Osteoblast (primary cell): ENCODE results near the gene C9orf152. TPM values are rescaled to one million over a fixed set of nuclear protein-coding genes. Genes with fewer than 3 reads are reported as not detected.
A peak's percentile ranks its signal among the peaks of the same experiment; 100 is the strongest.

ENCODE experiments used
- DNase-seq: peaks from one replicate; pipeline ENCODE4 v3.0.0; 2011; ENCODE audit warnings: low spot score, mixed read lengths; ENCODE audit not compliant: insufficient read length; ENCODE audit errors: missing footprints
- H2AFZ ChIP-seq: 2 replicates; pipeline ENCODE4 v1.6.0; 2011; ENCODE audit warnings: mild to moderate bottlenecking, low read length
- H3K27ac ChIP-seq: 2 replicates; pipeline ENCODE4 v1.5.1; 2011; ENCODE audit warnings: mild to moderate bottlenecking, low read depth, low read length, moderate library complexity
- H3K27me3 ChIP-seq: 2 replicates; pipeline ENCODE4 v1.6.0; 2012; ENCODE audit warnings: mild to moderate bottlenecking, control low read depth, inconsistent platforms, low read length, moderate library complexity; ENCODE audit not compliant: insufficient read depth
- H3K36me3 ChIP-seq: 2 replicates; pipeline ENCODE4 v1.5.1; 2011; ENCODE audit warnings: mild to moderate bottlenecking, low read length, control low read depth, moderate library complexity; ENCODE audit not compliant: insufficient read depth
- H3K4me1 ChIP-seq: 2 replicates; pipeline ENCODE4 v1.5.1; 2011; ENCODE audit warnings: mild to moderate bottlenecking, low read length, control low read depth, moderate library complexity; ENCODE audit not compliant: insufficient read depth
- H3K4me2 ChIP-seq: 2 replicates; pipeline ENCODE4 v1.6.0; 2011; ENCODE audit warnings: mild to moderate bottlenecking, low read length; ENCODE audit not compliant: insufficient read depth
- H3K4me3 ChIP-seq: fragments of 200-600 bp; sonication (generic); 3 replicates; pipeline ENCODE4 v1.5.1; 2012; ENCODE audit warnings: mild to moderate bottlenecking, low read length, inconsistent platforms; ENCODE audit not compliant: insufficient read depth
- H3K79me2 ChIP-seq: 2 replicates; pipeline ENCODE4 v1.6.0; 2012; ENCODE audit warnings: mild to moderate bottlenecking, low read length, control low read depth, inconsistent platforms; ENCODE audit not compliant: insufficient read depth
- H3K9me3 ChIP-seq: 2 replicates; pipeline ENCODE4 v1.5.1; 2011; ENCODE audit warnings: low read depth, low read length, control low read depth
- H4K20me1 ChIP-seq: 2 replicates; pipeline ENCODE4 v1.6.0; 2012; ENCODE audit warnings: mild to moderate bottlenecking, low read length, control low read depth; ENCODE audit not compliant: insufficient read depth
- CTCF ChIP-seq: IDR thresholded peaks from 2 replicates; pipeline ENCODE4 v1.5.1; 2011; ENCODE audit warnings: mild to moderate bottlenecking, low read depth, low read length, moderate library complexity; ENCODE audit errors: extremely low read depth
- total RNA-seq: library from RNA; depleted of rRNA; stranded (reverse); fragments of >200 nt; gene quantifications from 2 replicates; pipeline ENCODE4 v1.2.3, GENCODE V29; 2012

Gene C9orf152
- total RNA-seq, 1 donor = not detected

- no peak overlapping the region for H3K4me3 ChIP-seq
- no peak overlapping the region for H2AFZ ChIP-seq
- no peaks in the 10 kb centered on the region for H3K79me2 ChIP-seq
- H3K9me3 ChIP-seq = no peaks in the 10 kb centered on the region
- TF ChIP-seq CTCF = no peak
- H4K20me1 ChIP-seq = no peaks in the 10 kb centered on the region
- DNase-seq = peak; percentile 9
- peak overlapping the region; percentile 16 for H3K27ac ChIP-seq
- no peaks in the 10 kb centered on the region for H3K36me3 ChIP-seq
- no peak overlapping the region for H3K4me2 ChIP-seq
- no peaks in the 10 kb centered on the region for H3K27me3 ChIP-seq
- H3K4me1 ChIP-seq = peaks cover 6% of the 10 kb centered on the region
These were observed 6.8 kb upstream of the C9orf152 start for GRCh38 chr9:110214586-110215355.

GRCh38 chr9:110214090-110214489, 6.1 kb upstream of the C9orf152 start:
- Histone ChIP-seq H3K9me3 (no peaks in the 10 kb centered on the region), H3K36me3 (no peaks in the 10 kb centered on the region), H2AFZ (no peak overlapping the region), H3K27ac (peak overlapping the region; percentile 16), H3K79me2 (no peaks in the 10 kb centered on the region), H3K4me1 (peaks cover 6% of the 10 kb centered on the region), H3K4me2 (no peak overlapping the region), H3K4me3 (no peak overlapping the region), H4K20me1 (no peaks in the 10 kb centered on the region), H3K27me3 (peaks cover 2% of the 10 kb centered on the region)
- DNase-seq = peak; percentile 90
- no peak for TF ChIP-seq CTCF

DNA sequence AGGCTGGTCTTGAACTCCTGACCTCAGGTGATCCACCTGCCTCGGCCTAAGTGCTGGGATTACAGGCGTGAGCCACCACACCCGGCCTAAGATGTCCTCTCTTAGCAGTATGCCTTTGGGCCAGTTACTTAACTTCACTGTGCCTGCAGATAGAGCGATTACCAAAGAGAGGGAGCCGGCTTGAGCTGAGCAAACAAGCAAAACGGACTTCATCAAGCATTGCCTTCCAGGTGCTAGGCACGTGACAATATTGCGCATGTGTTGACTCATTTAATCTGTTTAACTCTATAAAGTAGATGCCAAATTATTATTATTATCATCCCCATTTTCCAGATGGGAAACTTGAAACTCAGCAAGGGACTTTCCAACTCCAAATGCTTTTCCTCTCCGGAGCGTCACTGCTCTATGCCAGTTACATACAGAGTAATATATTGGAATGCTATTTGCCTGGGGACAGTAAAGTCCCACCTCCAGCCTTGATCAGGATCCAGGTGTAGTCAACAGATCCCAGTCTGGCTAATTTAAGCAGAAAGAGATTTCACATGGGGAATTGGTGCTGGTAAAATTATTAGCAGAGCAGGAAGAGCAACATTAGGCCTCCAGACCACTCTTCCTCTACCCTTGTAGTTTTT, 5.6 kb upstream of the C9orf152 start:
- Histone ChIP-seq H3K4me1 (peaks cover 6% of the 10 kb centered on the region), H3K79me2 (no peaks in the 10 kb centered on the region), H3K9me3 (no peaks in the 10 kb centered on the region), H3K36me3 (no peaks in the 10 kb centered on the region), H3K4me3 (no peak overlapping the region), H3K27ac (no peak overlapping the region), H3K4me2 (no peak overlapping the region), H3K27me3 (peaks cover 3% of the 10 kb centered on the region), H2AFZ (no peak overlapping the region), H4K20me1 (no peaks in the 10 kb centered on the region)
- no peak for TF ChIP-seq CTCF
- DNase-seq = peak; percentile 1

DNA sequence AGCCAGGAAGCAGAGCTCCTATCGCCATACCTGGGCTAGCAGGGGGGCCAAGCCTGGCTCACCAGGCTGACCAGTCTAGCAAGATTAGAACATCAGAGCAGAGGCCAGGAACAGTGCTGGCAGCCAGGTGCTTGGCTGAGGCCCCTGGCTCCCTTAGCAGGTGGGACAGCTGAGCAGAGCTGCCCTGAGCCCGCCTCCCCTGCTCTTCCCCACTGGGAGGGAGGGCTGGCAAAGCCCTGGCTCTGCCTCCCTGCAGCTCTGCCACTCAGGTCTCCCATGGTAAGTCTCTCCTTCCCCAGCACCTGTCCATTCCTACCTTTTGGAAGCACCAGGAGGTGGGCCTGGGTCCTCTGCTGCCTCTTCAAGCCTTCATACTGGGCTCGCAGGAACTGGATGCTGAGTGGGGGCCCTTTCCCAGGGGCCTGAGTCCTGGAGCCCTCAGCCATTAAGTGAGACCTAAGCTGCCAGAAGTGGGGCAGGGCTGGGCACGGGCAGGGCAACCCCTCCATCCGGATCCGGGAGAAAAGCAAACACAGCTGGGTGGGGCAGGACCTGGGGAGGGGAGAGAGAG, 803 bp downstream of the C9orf152 start:
- Histone ChIP-seq H4K20me1 (no peaks in the 10 kb centered on the region), H3K9me3 (no peaks in the 10 kb centered on the region), H3K27ac (no peak overlapping the region), H3K4me1 (no peaks in the 10 kb centered on the region), H3K27me3 (peaks cover 16% of the 10 kb centered on the region), H3K79me2 (no peaks in the 10 kb centered on the region), H3K4me3 (no peak overlapping the region), H3K4me2 (no peak overlapping the region), H3K36me3 (no peaks in the 10 kb centered on the region), H2AFZ (no peak overlapping the region)
- DNase-seq = peak; percentile 8
- TF ChIP-seq CTCF = no peak
